PFSK-1 (cell line): Measurements from ENCODE around the gene PGLYRP3.

Source experiments
- FOXP2 ChIP-seq: optimal IDR thresholded peaks from 2 replicates; pipeline ENCODE3; 2011; ENCODE audit warnings: borderline replicate concordance, control low read depth, inconsistent platforms; ENCODE audit not compliant: insufficient read depth; ENCODE audit errors: extremely low read length, extremely low read depth
- TAF1 ChIP-seq: IDR thresholded peaks from 2 replicates; pipeline ENCODE4 v1.6.1; 2012; ENCODE audit warnings: low read length, control low read depth, borderline replicate concordance; ENCODE audit not compliant: insufficient read depth

DNA sequence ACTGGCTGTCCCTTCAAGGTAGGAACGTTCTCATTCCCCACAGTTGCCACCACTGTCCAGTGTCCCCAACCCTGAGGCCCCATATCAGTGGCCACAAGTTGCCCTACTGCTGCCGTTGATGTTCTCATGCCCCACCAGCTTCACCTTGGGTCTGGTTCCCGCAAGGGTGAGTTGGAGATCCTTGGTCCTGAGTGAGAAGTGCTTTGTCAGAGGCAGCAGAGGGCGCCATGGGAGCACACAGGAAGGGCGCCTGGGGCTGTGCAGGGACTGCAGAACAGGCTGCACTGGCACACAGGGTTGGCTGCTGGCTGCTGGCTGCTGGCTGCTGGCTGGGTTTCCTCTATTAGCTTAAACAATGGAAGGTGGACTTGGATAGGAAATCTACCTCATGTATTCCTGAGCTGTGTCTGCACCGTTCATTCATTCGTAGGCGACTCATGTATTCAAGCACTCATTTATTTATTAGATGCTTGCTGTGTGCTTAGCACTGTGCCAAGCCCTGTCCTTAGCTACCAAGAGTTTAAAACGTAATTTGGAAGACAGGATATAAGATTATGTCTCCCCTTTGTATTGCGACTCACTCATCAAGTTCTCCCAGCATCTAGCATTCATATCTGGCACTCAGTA lies 42.8 kb upstream of the PGLYRP3 start:
- TF ChIP-seq FOXP2 (no peak), TAF1 (no peak)
